GM12878 (cell line): ENCODE results near the gene CC2D2B. TPM values are rescaled to one million over a fixed set of nuclear protein-coding genes. Genes with fewer than 3 reads are reported as not detected.

Experiments used
- ATAC-seq: fragments of 200-7000 bp; cut with Tn5 transposase; 3 replicates; pipeline ENCODE4 v1.9.1; 2020; ENCODE audit warnings: mild to moderate bottlenecking, moderate library complexity
- BruUV-seq: library from RNA; stranded (reverse); fragments of 400-500 nt; replicated peaks from 2 replicates; lab custom pipeline; 2021; lab: Mats Ljungman, UMichigan
- CTCF ChIA-PET: fragments of 300-600 bp; sonication (Branson Sonifier 250); formaldehyde crosslinking; extraction: SDS; loops from one replicate; lab custom pipeline; 2021; ENCODE audit warnings: inconsistent platforms; lab: Yijun Ruan, JAX
- POLR2A ChIA-PET: fragments of 350-600 bp; formaldehyde crosslinking; extraction: SDS; loops from one replicate; lab custom pipeline; 2021; ENCODE audit warnings: inconsistent platforms; lab: Charles Lee
- RAD21 ChIA-PET: fragments of 300-600 bp; sonication (Branson Sonifier 250); formaldehyde crosslinking; loops from one replicate; lab custom pipeline; 2023; ENCODE audit warnings: antibody characterized with exemption; ENCODE audit not compliant: unreplicated experiment; lab: Charles Lee
- SMC1A ChIA-PET: fragments of 300-600 bp; sonication (Branson Sonifier 250); formaldehyde crosslinking; loops from one replicate; lab custom pipeline; 2023; ENCODE audit not compliant: unreplicated experiment, uncharacterized antibody; lab: Charles Lee
- DNase-seq: peaks from one replicate; pipeline ENCODE4 v3.0.0-alpha.2; 2011; ENCODE audit warnings: low read depth, low spot score
- FAIRE-seq: peaks from 3 replicates; lab custom pipeline; 2011; peaks lifted over from hg19 to GRCh38; lab: Jason Lieb, UNC
- H2AFZ ChIP-seq: 2 replicates; pipeline ENCODE4 v1.6.0; 2011; ENCODE audit warnings: low read depth, low read length, control low read depth; ENCODE audit not compliant: control insufficient read depth
- H3K27ac ChIP-seq: 2 replicates; pipeline ENCODE4 v1.5.1; 2011; ENCODE audit warnings: control low read depth; ENCODE audit not compliant: control insufficient read depth, insufficient read depth
- H3K27me3 ChIP-seq, 2 experiments: replicated peaks in 1 of 2; 2 replicates each; pipeline versions ENCODE4 v1.6.0 to v1.6.1; 2011; ENCODE audit warnings: low read length in 1 of 2; ENCODE audit not compliant: control insufficient read depth in 2 of 2, insufficient read depth in 2 of 2
- H3K36me3 ChIP-seq, 2 experiments: 2 replicates each; pipeline ENCODE4 v1.5.1; 2011; ENCODE audit warnings: low read length in 1 of 2; ENCODE audit not compliant: control insufficient read depth in 2 of 2, insufficient read depth in 2 of 2
- H3K4me1 ChIP-seq: 2 replicates; pipeline ENCODE4 v1.6.1; 2011; ENCODE audit warnings: mild to moderate bottlenecking, low read length, moderate library complexity, mixed read lengths; ENCODE audit not compliant: control insufficient read depth, insufficient read depth
- H3K4me2 ChIP-seq: 2 replicates; pipeline ENCODE4 v1.6.0; 2011; ENCODE audit warnings: control low read depth; ENCODE audit not compliant: control insufficient read depth, insufficient read depth
- H3K4me3 ChIP-seq: fragments of 200-600 bp; sonication (generic); 2 replicates; pipeline ENCODE4 v1.5.1; 2016
- H3K79me2 ChIP-seq: 2 replicates; pipeline ENCODE4 v1.6.0; 2011; ENCODE audit warnings: low read length; ENCODE audit not compliant: control insufficient read depth, insufficient read depth
- H3K9ac ChIP-seq: 2 replicates; pipeline ENCODE4 v1.8.0; 2011; ENCODE audit warnings: low read length, control low read depth, mixed read lengths; ENCODE audit not compliant: control insufficient read depth, insufficient read depth
- H3K9me3 ChIP-seq: replicated peaks from 3 replicates; pipeline ENCODE4 v1.5.1; 2011; ENCODE audit warnings: mild to moderate bottlenecking, low read length; ENCODE audit not compliant: control insufficient read depth, insufficient read depth
- H4K20me1 ChIP-seq: 2 replicates; pipeline ENCODE4 v1.6.0; 2011; ENCODE audit not compliant: control insufficient read depth, insufficient read depth
- EP300 ChIP-seq, 2 experiments: fragments of 150-350 bp in 1 of 2; IDR thresholded peaks; 2 replicates each; pipeline ENCODE4 v1.6.1; 2011 to 2012; ENCODE audit warnings: low read depth in 2 of 2, low read length in 2 of 2, borderline replicate concordance in 1 of 2, improper control_type of control experiment in 1 of 2, inconsistent platforms in 1 of 2; ENCODE audit not compliant: control insufficient read depth in 1 of 2
- IKZF1 ChIP-seq: fragments of 450-650 bp; conservative IDR thresholded peaks from 2 replicates; pipeline ENCODE4 v1.6.1; 2017; ENCODE audit warnings: antibody characterized with exemption, mild to moderate bottlenecking
- MTA2 ChIP-seq: fragments of 450-650 bp; IDR thresholded peaks from 2 replicates; pipeline ENCODE4 v1.6.1; 2016; ENCODE audit warnings: low read depth, mild to moderate bottlenecking, moderate library complexity
- SIX5 ChIP-seq: IDR thresholded peaks from 2 replicates; pipeline ENCODE4 v1.6.1; 2011; ENCODE audit warnings: mild to moderate bottlenecking, low read depth, low read length, moderate library complexity; ENCODE audit not compliant: severe bottlenecking
- SMARCA5 ChIP-seq: fragments of 450-650 bp; IDR thresholded peaks from 2 replicates; pipeline ENCODE4 v1.6.1; 2017; ENCODE audit warnings: mild to moderate bottlenecking
- STAT1 ChIP-seq: fragments of 450-650 bp; conservative IDR thresholded peaks from 2 replicates; pipeline ENCODE4 v1.6.1; 2014; ENCODE audit warnings: antibody characterized with exemption, mild to moderate bottlenecking
- WGBS: methylation state at CpG from one replicate; pipeline ENCODE4 v1.1.6; 2016; ENCODE audit warnings: low lambda C conversion rate; ENCODE audit not compliant: insufficient replicate concordance, insufficient coverage; ENCODE audit errors: missing lambda C conversion rate; 5-methylcytosine and 5-hydroxymethylcytosine counted together
- in situ Hi-C: fragments of 300-500 bp; cut with MboI; formaldehyde crosslinking; loops from 9 replicates; pipeline ENCODE4 v1.14.3; 2018; ENCODE audit warnings: mixed read lengths
- intact Hi-C: fragments of 100-400 bp; cut with micrococcal nuclease; formaldehyde crosslinking; loops from one replicate; pipeline ENCODE4 v1.14.2; 2022; ENCODE audit not compliant: unreplicated experiment
- polyA plus RNA-seq, 11 experiments: library from polyadenylated mRNA; depleted of rRNA in 4 of 11; unstranded in 6 of 11; stranded (reverse) in 5 of 11; fragments of >200 nt; fragmentation: Nextera tagmentation in 4 of 11; fragmentation: Illumina TruSeq in 1 of 11; extraction: Ambion mirVana in 4 of 11; extraction: Trizol in 1 of 11; gene quantifications; 1 replicate in 1 of 11; 2 replicates in 10 of 11; pipeline versions ENCODE4 v1.2.1 to v1.2.3, GENCODE V29; 2011 to 2016; ENCODE audit warnings: inconsistent platforms in 2 of 11, missing spikeins in 2 of 11, low read depth in 1 of 11
- total RNA-seq, 4 experiments: library from RNA; depleted of rRNA in 3 of 4; stranded (reverse); fragments of >200 nt in 3 of 4; fragmentation: Illumina TruSeq in 1 of 4; extraction: Trizol in 1 of 4; gene quantifications; 2 replicates each; pipeline versions ENCODE4 v1.2.1 to v1.2.3, GENCODE V29; 2013 to 2021
- TF ChIP-seq, protein P1 (sequence below): fragments of 450-650 bp; IDR thresholded peaks from 2 replicates; pipeline ENCODE4 v1.6.1; 2017; ENCODE audit warnings: low read depth, mild to moderate bottlenecking, moderate library complexity
- TF ChIP-seq, protein P2 (sequence below): IDR thresholded peaks from 2 replicates; pipeline ENCODE4 v1.6.1; 2011; ENCODE audit warnings: borderline replicate concordance, low read depth, mild to moderate bottlenecking, moderate library complexity, mixed read lengths, low read length; ENCODE audit not compliant: insufficient read depth; ENCODE audit errors: extremely low read length

The CC2D2B gene
- total and polyA plus RNA-seq, 10 of the 15 experiments (the other 5 are each of a cell fraction or from before 2014, with no cell fraction given): 0.42 to 2.8 (median 0.78) TPM

DNA sequence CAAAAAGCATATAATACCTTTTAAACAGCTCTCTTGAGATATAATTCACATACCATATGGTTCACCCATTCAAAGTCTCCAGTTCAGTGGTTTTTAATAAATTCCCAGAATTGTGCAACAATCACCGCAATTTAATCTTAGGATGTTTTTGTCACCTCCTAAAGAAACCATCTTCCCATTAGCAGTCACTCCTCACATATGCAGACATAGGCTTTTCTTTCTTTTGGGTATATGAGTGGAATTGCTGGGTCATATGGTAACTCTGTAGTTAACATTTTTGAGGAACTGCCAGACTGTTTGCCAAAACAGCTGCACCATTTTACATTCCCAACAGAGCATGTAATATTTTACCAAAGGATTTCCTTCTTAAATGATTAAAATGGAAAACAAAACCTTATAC lies 57.0 kb downstream of the CC2D2B start:
- Histone ChIP-seq H3K9ac (no peak overlapping the region), H3K4me1 (peaks cover 15% of the 10 kb centered on the region), H3K36me3 (no peaks in the 10 kb centered on the region), H3K4me3 (no peak overlapping the region), H3K27ac (no peak overlapping the region), H3K27me3 (no peaks in the 10 kb centered on the region), H2AFZ (no peak overlapping the region), H3K79me2 (no peaks in the 10 kb centered on the region), H3K9me3 (no peaks in the 10 kb centered on the region), H3K4me2 (no peak overlapping the region)
- DNase-seq (no peak), ATAC-seq (no peak), FAIRE-seq (no peak)
- ChIA-PET RAD21 (no interaction called here), POLR2A (no interaction called here), SMC1A (interaction anchor here (0.7 kb wide), 1 partner anchor 10 kb away, joined by 3 read pairs; no protein-coding TSS in a partner anchor), CTCF (interaction anchor here (1.3 kb wide), 1 partner anchor 52 kb away, joined by 3 read pairs; no protein-coding TSS in a partner anchor)
- WGBS: 100% methylated on average over 1 of the region's 1 CpG
- no TSS peak for BruUV-seq
- in situ Hi-C loops (no loop called here), intact Hi-C loops (no loop called here)
- TF ChIP-seq STAT1: no peak
- TF ChIP-seq, protein P1, sequence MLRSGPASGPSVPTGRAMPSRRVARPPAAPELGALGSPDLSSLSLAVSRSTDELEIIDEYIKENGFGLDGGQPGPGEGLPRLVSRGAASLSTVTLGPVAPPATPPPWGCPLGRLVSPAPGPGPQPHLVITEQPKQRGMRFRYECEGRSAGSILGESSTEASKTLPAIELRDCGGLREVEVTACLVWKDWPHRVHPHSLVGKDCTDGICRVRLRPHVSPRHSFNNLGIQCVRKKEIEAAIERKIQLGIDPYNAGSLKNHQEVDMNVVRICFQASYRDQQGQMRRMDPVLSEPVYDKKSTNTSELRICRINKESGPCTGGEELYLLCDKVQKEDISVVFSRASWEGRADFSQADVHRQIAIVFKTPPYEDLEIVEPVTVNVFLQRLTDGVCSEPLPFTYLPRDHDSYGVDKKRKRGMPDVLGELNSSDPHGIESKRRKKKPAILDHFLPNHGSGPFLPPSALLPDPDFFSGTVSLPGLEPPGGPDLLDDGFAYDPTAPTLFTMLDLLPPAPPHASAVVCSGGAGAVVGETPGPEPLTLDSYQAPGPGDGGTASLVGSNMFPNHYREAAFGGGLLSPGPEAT: no peak
- TF ChIP-seq SMARCA5: no peak
- no peak for TF ChIP-seq EP300 (IDR thresholded peaks at IDR 0.05; ENCODE audit: borderline replicate concordance in 1 of 2, control insufficient read depth in 1 of 2, low read depth in 2 of 2, low read length in 2 of 2)
- no peak for TF ChIP-seq SIX5
- TF ChIP-seq, protein P2, sequence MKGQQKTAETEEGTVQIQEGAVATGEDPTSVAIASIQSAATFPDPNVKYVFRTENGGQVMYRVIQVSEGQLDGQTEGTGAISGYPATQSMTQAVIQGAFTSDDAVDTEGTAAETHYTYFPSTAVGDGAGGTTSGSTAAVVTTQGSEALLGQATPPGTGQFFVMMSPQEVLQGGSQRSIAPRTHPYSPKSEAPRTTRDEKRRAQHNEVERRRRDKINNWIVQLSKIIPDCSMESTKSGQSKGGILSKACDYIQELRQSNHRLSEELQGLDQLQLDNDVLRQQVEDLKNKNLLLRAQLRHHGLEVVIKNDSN: no peak
- TF ChIP-seq IKZF1: no peak
- no peak for TF ChIP-seq MTA2
- TF ChIP-seq, all 136 proteins: peak for 0
- H4K20me1 ChIP-seq: no peaks in the 10 kb centered on the region
